PC-9 (cell line): ENCODE data around the gene C17orf100.

Experiments
- EZH2 ChIP-seq: fragments of 200-600 bp; sonication (generic); IDR thresholded peaks from 2 replicates; pipeline ENCODE4 v1.8.0; 2017; ENCODE audit warnings: antibody characterized with exemption, low read depth
- TF ChIP-seq, protein P1 (sequence below): fragments of 200-600 bp; sonication (generic); conservative IDR thresholded peaks from 2 replicates; pipeline ENCODE4 v1.6.1; 2017; ENCODE audit warnings: mixed run types, antibody characterized with exemption, mild to moderate bottlenecking, moderate library complexity

GRCh38 chr17:6626616-6627015 lies 24.9 kb upstream of the C17orf100 start:
- TF ChIP-seq, protein P1, sequence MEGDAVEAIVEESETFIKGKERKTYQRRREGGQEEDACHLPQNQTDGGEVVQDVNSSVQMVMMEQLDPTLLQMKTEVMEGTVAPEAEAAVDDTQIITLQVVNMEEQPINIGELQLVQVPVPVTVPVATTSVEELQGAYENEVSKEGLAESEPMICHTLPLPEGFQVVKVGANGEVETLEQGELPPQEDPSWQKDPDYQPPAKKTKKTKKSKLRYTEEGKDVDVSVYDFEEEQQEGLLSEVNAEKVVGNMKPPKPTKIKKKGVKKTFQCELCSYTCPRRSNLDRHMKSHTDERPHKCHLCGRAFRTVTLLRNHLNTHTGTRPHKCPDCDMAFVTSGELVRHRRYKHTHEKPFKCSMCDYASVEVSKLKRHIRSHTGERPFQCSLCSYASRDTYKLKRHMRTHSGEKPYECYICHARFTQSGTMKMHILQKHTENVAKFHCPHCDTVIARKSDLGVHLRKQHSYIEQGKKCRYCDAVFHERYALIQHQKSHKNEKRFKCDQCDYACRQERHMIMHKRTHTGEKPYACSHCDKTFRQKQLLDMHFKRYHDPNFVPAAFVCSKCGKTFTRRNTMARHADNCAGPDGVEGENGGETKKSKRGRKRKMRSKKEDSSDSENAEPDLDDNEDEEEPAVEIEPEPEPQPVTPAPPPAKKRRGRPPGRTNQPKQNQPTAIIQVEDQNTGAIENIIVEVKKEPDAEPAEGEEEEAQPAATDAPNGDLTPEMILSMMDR = no peak
- TF ChIP-seq EZH2 = no peak
